ENCODE data around the gene LPCAT3.

LPCAT3 gene

GRCh38 chr12:7061138-7061537, 42.9 kb upstream of the LPCAT3 start:
- POLR2A ChIA-PET = no interaction called here
- no peaks in the 10 kb centered on the region for H3K9me3 ChIP-seq (ENCODE audit: control insufficient read depth, insufficient read depth, low read depth, low read length)
- CTCF ChIA-PET = interaction anchor here (0.6 to 1.2 kb wide), 5 partner anchors 22 to 1808 kb away, joined by 3 to 6 read pairs (median 4); no protein-coding TSS in a partner anchor
- TF ChIP-seq ZNF239 (tag by site-specific recombination; IDR thresholded peaks at IDR 0.05) = no peak
- no peak for TF ChIP-seq ZSCAN23 (tag by site-specific recombination; IDR thresholded peaks at IDR 0.05)
- no peak for TF ChIP-seq ZNF19 (tag by site-specific recombination; IDR thresholded peaks at IDR 0.05; ENCODE audit: low read depth)
- TF ChIP-seq ELK4 (IDR thresholded peaks at IDR 0.05; ENCODE audit: borderline replicate concordance, low read depth, low read length) = no peak
- no peak for TF ChIP-seq ZEB2 (tag by site-specific recombination; IDR thresholded peaks at IDR 0.05)
- H3K27ac ChIP-seq (ENCODE audit: extremely low read depth, low read depth, low read length) = no peak overlapping the region
- no peak overlapping the region for H3K4me3 ChIP-seq (ENCODE audit: low read depth, low read length)
- no peaks in the 10 kb centered on the region for H3K4me1 ChIP-seq (ENCODE audit: control insufficient read depth, insufficient read depth, low read length)
- no peaks in the 10 kb centered on the region for H3K36me3 ChIP-seq (ENCODE audit: control insufficient read depth in 2 of 2, insufficient read depth in 1 of 2, low read length in 2 of 2)

- Histone ChIP-seq H3K4me1 (ENCODE audit: control insufficient read depth, insufficient read depth, low read length) (no peaks in the 10 kb centered on the region), H3K27ac (ENCODE audit: extremely low read depth, low read depth, low read length) (no peak within 1 kb of the TSS), H3K36me3 (ENCODE audit: control insufficient read depth in 2 of 2, insufficient read depth in 1 of 2, low read length in 2 of 2) (no peaks in the 10 kb centered on the region), H3K4me3 (ENCODE audit: low read depth, low read length) (no peak within 1 kb of the TSS), H3K9me3 (ENCODE audit: control insufficient read depth, insufficient read depth, low read depth, low read length) (no peaks in the 10 kb centered on the region)
- ChIA-PET CTCF (interaction anchor here (0.6 to 2.5 kb wide), 5 partner anchors 21 to 1808 kb away, joined by 3 to 8 read pairs (median 4); no protein-coding TSS in a partner anchor), POLR2A (no interaction called here)
- no peak for TF ChIP-seq ZNF366 (tag by site-specific recombination; conservative IDR thresholded peaks at IDR 0.05)
- TF ChIP-seq, protein P1, sequence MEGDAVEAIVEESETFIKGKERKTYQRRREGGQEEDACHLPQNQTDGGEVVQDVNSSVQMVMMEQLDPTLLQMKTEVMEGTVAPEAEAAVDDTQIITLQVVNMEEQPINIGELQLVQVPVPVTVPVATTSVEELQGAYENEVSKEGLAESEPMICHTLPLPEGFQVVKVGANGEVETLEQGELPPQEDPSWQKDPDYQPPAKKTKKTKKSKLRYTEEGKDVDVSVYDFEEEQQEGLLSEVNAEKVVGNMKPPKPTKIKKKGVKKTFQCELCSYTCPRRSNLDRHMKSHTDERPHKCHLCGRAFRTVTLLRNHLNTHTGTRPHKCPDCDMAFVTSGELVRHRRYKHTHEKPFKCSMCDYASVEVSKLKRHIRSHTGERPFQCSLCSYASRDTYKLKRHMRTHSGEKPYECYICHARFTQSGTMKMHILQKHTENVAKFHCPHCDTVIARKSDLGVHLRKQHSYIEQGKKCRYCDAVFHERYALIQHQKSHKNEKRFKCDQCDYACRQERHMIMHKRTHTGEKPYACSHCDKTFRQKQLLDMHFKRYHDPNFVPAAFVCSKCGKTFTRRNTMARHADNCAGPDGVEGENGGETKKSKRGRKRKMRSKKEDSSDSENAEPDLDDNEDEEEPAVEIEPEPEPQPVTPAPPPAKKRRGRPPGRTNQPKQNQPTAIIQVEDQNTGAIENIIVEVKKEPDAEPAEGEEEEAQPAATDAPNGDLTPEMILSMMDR (tag by site-specific recombination; IDR thresholded peaks at IDR 0.05) = peak; percentile 79; the same call in 1 of the 2 replicates
Measured at GRCh38 chr12:7060353-7060954, 42.2 kb upstream of the LPCAT3 start, which contains the start of gene C1S. Gene C1S, plus strand, starts transcription at chr12:7060718. Its CDS starts 1,195 bp downstream, at chr12:7061913.

GRCh38 chr12:7059780-7060179, 41.5 kb upstream of the LPCAT3 start:
- H3K4me3 ChIP-seq (ENCODE audit: low read depth, low read length) = no peak overlapping the region
- H3K27ac ChIP-seq (ENCODE audit: extremely low read depth, low read depth, low read length) = no peak overlapping the region
- H3K9me3 ChIP-seq (ENCODE audit: control insufficient read depth, insufficient read depth, low read depth, low read length) = no peaks in the 10 kb centered on the region
- no peaks in the 10 kb centered on the region for H3K36me3 ChIP-seq (ENCODE audit: control insufficient read depth in 2 of 2, insufficient read depth in 1 of 2, low read length in 2 of 2)
- no peaks in the 10 kb centered on the region for H3K4me1 ChIP-seq (ENCODE audit: control insufficient read depth, insufficient read depth, low read length)
- POLR2A ChIA-PET = no interaction called here
- CTCF ChIA-PET = interaction anchor here (0.7 to 2.5 kb wide), 5 partner anchors 17 to 97 kb away, joined by 3 to 8 read pairs (median 4); partner anchors contain the start of gene C1RL
- TF ChIP-seq, protein P2, sequence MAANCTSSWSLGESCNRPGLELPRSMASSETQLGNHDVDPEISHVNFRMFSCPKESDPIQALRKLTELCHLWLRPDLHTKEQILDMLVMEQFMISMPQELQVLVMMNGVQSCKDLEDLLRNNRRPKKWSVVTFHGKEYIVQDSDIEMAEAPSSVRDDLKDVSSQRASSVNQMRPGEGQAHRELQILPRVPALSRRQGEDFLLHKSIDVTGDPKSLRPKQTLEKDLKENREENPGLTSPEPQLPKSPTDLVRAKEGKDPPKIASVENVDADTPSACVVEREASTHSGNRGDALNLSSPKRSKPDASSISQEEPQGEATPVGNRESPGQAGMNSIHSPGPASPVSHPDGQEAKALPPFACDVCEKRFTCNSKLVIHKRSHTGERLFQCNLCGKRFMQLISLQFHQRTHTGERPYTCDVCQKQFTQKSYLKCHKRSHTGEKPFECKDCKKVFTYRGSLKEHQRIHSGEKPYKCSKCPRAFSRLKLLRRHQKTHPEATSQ (tag by site-specific recombination; IDR thresholded peaks at IDR 0.05) = no peak
- TF ChIP-seq, protein P3, sequence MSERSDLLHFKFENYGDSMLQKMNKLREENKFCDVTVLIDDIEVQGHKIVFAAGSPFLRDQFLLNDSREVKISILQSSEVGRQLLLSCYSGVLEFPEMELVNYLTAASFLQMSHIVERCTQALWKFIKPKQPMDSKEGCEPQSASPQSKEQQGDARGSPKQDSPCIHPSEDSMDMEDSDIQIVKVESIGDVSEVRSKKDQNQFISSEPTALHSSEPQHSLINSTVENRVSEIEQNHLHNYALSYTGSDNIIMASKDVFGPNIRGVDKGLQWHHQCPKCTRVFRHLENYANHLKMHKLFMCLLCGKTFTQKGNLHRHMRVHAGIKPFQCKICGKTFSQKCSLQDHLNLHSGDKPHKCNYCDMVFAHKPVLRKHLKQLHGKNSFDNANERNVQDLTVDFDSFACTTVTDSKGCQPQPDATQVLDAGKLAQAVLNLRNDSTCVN (tag by site-specific recombination; optimal IDR thresholded peaks at IDR 0.05) = no peak
- TF ChIP-seq HIC1 (tag by site-specific recombination; IDR thresholded peaks at IDR 0.05) (no peak), KLF9 (tag by site-specific recombination; IDR thresholded peaks at IDR 0.05; ENCODE audit: low read depth) (no peak), ZNF610 (tag by site-specific recombination; IDR thresholded peaks at IDR 0.05; ENCODE audit: borderline replicate concordance) (no peak), ZNF747 (tag by site-specific recombination; IDR thresholded peaks at IDR 0.05) (no peak), ZSCAN30 (tag by site-specific recombination; IDR thresholded peaks at IDR 0.05) (no peak), ZNF302 (tag by site-specific recombination; IDR thresholded peaks at IDR 0.05; ENCODE audit: low read depth) (no peak), HOXC10 (CRISPR knock-in tag; IDR thresholded peaks at IDR 0.05) (no peak), ZNF626 (tag by site-specific recombination; IDR thresholded peaks at IDR 0.05) (no peak), GLIS2 (tag by site-specific recombination; IDR thresholded peaks at IDR 0.05) (no peak), KLF16 (tag by site-specific recombination; IDR thresholded peaks at IDR 0.05) (no peak), ZFP41 (tag by site-specific recombination; IDR thresholded peaks at IDR 0.05; ENCODE audit: borderline replicate concordance) (no peak), ZNF239 (tag by site-specific recombination; IDR thresholded peaks at IDR 0.05) (no peak), ZNF629 (tag by site-specific recombination; IDR thresholded peaks at IDR 0.05) (no peak), ZNF645 (tag by site-specific recombination; IDR thresholded peaks at IDR 0.05) (no peak)

Data from HEK293 (cell line).